Right atrium auricular region (tissue), 2 donors: ENCODE measurements around the gene GRIA4. TPM values are rescaled to one million over a fixed set of nuclear protein-coding genes. Genes with fewer than 3 reads are reported as not detected.

ENCODE experiments used
- DNase-seq: peaks from one replicate; pipeline ENCODE4 v3.0.0-alpha.2; 2019; ENCODE audit warnings: low spot score
- H3K27ac ChIP-seq, 2 donors: fragments of 200-600 bp; sonication (generic); 1 replicate in 1 of 2; 2 replicates in 1 of 2; pipeline ENCODE4 v1.5.1; 2016 to 2019
- H3K27me3 ChIP-seq, 2 donors: fragments of 200-600 bp; sonication (generic); one replicate each; pipeline versions ENCODE4 v1.5.1 to v1.6.0; 2017 to 2019
- H3K36me3 ChIP-seq: fragments of 200-600 bp; sonication (generic); one replicate; pipeline ENCODE4 v1.5.1; 2016
- H3K4me1 ChIP-seq, 2 donors: fragments of 200-600 bp; sonication (generic); one replicate each; pipeline versions ENCODE4 v1.5.1 to v1.6.0; 2017 to 2019
- H3K4me3 ChIP-seq, 2 donors: fragments of 200-600 bp; sonication (generic); 1 replicate in 1 of 2; 2 replicates in 1 of 2; pipeline ENCODE4 v1.5.1; 2017 to 2019; ENCODE audit warnings: mild to moderate bottlenecking in 1 of 2, moderate library complexity in 1 of 2
- H3K9me3 ChIP-seq, 2 donors: fragments of 200-600 bp; sonication (generic); one replicate each; pipeline ENCODE4 v1.5.1; 2019
- total RNA-seq, 2 donors: library from RNA; depleted of rRNA; stranded (reverse); fragments of >200 nt; gene quantifications; one replicate each; pipeline ENCODE4 v1.1.0, GENCODE V29; 2016
- TF ChIP-seq, protein P1 (sequence below), 2 donors: fragments of 200-600 bp; sonication (generic); IDR thresholded peaks; one replicate each; pipeline ENCODE4 v1.5.1; 2019; ENCODE audit warnings: antibody characterized with exemption in 2 of 2

GRIA4 gene
- total RNA-seq, 2 donors from 2014 or later: not detected

DNA sequence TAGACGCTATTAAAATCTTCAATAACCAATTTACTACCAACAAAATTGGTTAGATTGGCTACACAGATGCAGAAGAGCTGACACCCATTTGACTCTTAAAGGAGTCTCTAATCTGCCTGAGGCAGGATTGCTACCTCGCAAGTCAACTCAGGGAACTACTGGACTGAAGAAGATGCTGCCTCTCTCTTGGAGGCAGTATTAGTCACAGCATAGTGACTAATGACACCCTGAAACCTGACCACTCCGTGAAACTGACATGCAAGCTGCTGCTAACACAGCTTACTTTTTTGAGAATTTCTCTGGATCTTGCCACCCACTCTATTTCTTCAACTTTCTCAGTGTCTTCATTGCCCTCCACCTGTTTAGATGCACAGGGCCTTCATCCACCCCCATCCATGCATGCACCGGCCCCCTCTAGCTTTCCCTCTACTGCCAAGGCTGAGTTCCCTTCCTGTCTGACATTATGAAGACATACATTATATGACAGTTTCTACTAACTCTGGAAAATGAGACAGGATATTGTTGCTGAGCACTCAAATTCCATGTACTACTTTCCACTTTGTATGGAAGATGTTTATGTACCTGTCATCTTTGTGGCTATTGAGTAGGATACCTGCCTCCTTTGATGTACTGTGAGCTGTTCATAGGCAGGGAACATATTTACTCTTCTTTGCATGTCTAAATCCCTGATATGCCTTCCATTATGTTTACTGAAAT is 229.0 kb downstream of the GRIA4 start:
- no peaks in the 10 kb centered on the region for H3K27me3 ChIP-seq
- H3K4me1 ChIP-seq: no peaks in the 10 kb centered on the region
- H3K9me3 ChIP-seq: no peaks in the 10 kb centered on the region
- TF ChIP-seq, protein P1, sequence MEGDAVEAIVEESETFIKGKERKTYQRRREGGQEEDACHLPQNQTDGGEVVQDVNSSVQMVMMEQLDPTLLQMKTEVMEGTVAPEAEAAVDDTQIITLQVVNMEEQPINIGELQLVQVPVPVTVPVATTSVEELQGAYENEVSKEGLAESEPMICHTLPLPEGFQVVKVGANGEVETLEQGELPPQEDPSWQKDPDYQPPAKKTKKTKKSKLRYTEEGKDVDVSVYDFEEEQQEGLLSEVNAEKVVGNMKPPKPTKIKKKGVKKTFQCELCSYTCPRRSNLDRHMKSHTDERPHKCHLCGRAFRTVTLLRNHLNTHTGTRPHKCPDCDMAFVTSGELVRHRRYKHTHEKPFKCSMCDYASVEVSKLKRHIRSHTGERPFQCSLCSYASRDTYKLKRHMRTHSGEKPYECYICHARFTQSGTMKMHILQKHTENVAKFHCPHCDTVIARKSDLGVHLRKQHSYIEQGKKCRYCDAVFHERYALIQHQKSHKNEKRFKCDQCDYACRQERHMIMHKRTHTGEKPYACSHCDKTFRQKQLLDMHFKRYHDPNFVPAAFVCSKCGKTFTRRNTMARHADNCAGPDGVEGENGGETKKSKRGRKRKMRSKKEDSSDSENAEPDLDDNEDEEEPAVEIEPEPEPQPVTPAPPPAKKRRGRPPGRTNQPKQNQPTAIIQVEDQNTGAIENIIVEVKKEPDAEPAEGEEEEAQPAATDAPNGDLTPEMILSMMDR (IDR thresholded peaks at IDR 0.05): no peak
- no peak overlapping the region for H3K4me3 ChIP-seq
- H3K27ac ChIP-seq: no peak overlapping the region
- no peak for DNase-seq
- no peaks in the 10 kb centered on the region for H3K36me3 ChIP-seq

- TF ChIP-seq, protein P1 (IDR thresholded peaks at IDR 0.05): no peak
- Histone ChIP-seq H3K9me3 (no peaks in the 10 kb centered on the region), H3K36me3 (no peaks in the 10 kb centered on the region)
Measured at GRCh38 chr11:105840391-105840790, 230.5 kb downstream of the GRIA4 start.

GRCh38 chr11:105852403-105852802 is 242.5 kb downstream of the GRIA4 start:
- H3K4me1 ChIP-seq: no peaks in the 10 kb centered on the region
- H3K36me3 ChIP-seq: no peaks in the 10 kb centered on the region
- no peaks in the 10 kb centered on the region for H3K9me3 ChIP-seq
- H3K27me3 ChIP-seq: no peaks in the 10 kb centered on the region
- no peak for DNase-seq
- H3K27ac ChIP-seq: no peak overlapping the region
- no peak overlapping the region for H3K4me3 ChIP-seq
- TF ChIP-seq, protein P1 (IDR thresholded peaks at IDR 0.05): no peak

More at GRCh38 chr11:105840391-105840790, 230.5 kb downstream of the GRIA4 start:
- Histone ChIP-seq H3K4me3 (no peak overlapping the region), H3K27ac (no peak overlapping the region), H3K27me3 (no peaks in the 10 kb centered on the region), H3K4me1 (no peaks in the 10 kb centered on the region)
- no peak for DNase-seq

GRCh38 chr11:105854269-105854668 is 244.4 kb downstream of the GRIA4 start:
- Histone ChIP-seq H3K27ac (no peak overlapping the region), H3K4me1 (no peaks in the 10 kb centered on the region), H3K36me3 (no peaks in the 10 kb centered on the region), H3K9me3 (no peaks in the 10 kb centered on the region), H3K27me3 (no peaks in the 10 kb centered on the region), H3K4me3 (no peak overlapping the region)
- DNase-seq: no peak
- TF ChIP-seq, protein P1 (IDR thresholded peaks at IDR 0.05): no peak

GRCh38 chr11:105856954-105857353 is 247.1 kb downstream of the GRIA4 start:
- Histone ChIP-seq H3K36me3 (no peaks in the 10 kb centered on the region), H3K27ac (no peak overlapping the region), H3K4me3 (no peak overlapping the region), H3K9me3 (no peaks in the 10 kb centered on the region), H3K27me3 (no peaks in the 10 kb centered on the region), H3K4me1 (no peaks in the 10 kb centered on the region)
- no peak for DNase-seq
- TF ChIP-seq, protein P1 (IDR thresholded peaks at IDR 0.05): no peak

DNA sequence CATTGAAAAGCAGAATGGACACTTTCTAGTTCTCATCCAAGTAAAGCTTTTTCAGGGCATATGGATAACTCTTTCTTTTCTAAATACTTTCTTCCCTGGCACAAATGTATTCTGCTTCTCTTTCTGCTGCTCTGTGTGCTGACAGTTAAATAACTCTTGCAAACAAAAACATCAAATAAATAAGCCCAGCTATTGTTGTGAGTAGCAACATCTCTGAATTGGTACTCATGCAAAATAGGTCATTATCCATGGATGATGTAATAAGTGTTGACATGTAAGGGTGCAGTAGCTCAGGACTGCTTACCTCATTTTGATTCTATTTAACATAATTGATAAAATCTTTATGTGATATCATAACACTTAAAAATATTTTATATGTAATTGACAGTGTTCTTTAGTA is 247.9 kb downstream of the GRIA4 start:
- no peaks in the 10 kb centered on the region for H3K27me3 ChIP-seq
- no peaks in the 10 kb centered on the region for H3K4me1 ChIP-seq
- TF ChIP-seq, protein P1 (IDR thresholded peaks at IDR 0.05): no peak
- H3K9me3 ChIP-seq: no peaks in the 10 kb centered on the region
- H3K4me3 ChIP-seq: no peak overlapping the region
- DNase-seq: no peak
- H3K27ac ChIP-seq: no peak overlapping the region
- H3K36me3 ChIP-seq: no peaks in the 10 kb centered on the region
